GM12865 (cell line): Measurements from ENCODE around the gene CHAF1A.

Experiments
- DNase-seq: peaks from one replicate; pipeline ENCODE4 v3.0.0; 2010; ENCODE audit warnings: low read depth
- H3K4me3 ChIP-seq: 2 replicates; pipeline ENCODE4 v1.5.1; 2011; ENCODE audit warnings: mild to moderate bottlenecking, low read depth, low read length, control low read depth
- CTCF ChIP-seq: IDR thresholded peaks from 2 replicates; pipeline ENCODE4 v1.5.1; 2011; ENCODE audit warnings: low read length, control low read depth, low read depth, inconsistent platforms; ENCODE audit not compliant: insufficient read depth; ENCODE audit errors: missing control alignments

Gene CHAF1A

DNA sequence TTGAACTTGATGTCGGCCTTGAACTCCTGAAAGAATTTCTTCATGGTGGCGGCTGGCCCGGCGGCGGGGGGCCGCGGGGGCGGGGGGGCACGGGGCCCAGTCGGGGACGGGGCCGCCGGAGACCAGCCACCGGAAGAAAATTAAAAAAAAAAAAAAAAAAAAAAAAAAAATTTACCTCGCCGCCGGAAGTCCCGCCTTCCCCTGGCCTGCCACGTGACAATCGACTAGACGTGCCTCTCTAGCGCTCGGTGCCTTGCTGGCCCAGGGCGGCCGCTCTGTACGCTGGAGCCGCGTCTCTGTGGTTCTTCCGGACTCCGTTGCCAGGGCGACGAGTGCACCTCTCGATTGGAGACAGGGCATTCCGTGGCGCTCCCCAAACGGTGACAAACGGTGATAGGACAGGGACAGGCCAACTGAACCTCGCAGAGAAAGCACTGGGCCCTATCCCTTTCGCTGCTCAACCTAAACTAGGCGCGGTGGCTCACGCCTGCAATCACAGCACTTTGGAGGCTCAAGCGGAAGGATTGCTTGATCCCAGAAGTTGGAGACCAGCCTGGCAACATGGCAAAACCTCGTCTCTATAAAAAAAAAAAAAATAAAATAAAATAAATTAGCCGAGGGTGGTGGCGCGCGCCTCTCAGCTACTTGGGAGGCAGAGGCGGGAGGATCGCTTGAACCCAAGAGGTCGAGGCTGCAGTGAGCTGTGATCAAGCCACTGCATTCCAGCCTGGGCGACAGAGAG lies 55.4 kb downstream of the CHAF1A start, which contains the start of gene UBXN6:
Gene UBXN6 (minus strand): TSS at position 141 of the 742 bp plus-strand sequence. CDS start 97 bp downstream, at position 44.
- H3K4me3 ChIP-seq = peak within 1 kb of the TSS; percentile 72
- no peak for TF ChIP-seq CTCF
- peak; percentile 100 for DNase-seq

DNA sequence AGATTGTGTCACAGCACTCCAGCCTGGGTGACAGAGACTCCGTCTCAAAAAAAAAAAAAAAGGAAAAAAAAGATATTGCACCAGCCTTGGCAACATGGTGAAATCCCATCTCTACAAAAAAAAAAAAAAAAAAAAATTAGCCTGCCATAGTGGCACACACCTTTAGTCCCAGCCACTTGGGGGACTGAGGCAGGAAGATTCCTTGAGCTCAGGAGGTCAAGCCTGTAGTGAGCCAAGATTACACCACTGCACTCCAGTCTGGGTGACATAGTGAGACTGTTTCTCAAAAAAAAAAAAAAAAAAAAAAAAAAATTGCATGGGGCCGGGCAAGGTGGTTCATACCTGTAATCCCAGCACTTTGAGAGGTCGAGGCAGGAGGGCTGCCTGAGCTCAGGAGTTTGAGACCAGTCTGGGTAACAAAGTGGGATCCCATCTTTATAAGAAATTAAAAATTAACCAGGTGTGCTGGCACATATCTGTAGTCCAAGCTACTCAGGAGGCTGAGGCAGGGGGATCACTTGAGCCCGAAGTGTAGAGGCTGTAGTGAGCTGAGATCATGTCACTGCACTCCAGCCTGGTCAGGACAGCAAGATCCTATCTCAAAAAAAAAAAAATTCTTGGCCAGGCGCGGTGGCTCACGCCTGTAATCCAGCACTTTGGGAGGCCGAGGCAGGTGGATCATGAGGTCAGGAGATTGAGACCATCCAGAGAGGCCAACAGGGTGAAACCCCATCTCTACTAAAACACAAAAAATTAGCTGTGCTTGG lies 62.6 kb downstream of the CHAF1A start:
- no peak for DNase-seq
- H3K4me3 ChIP-seq = no peak overlapping the region
- TF ChIP-seq CTCF = no peak

- H3K4me3 ChIP-seq = no peak overlapping the region
- no peak for DNase-seq
- TF ChIP-seq CTCF = no peak
These were observed 65.4 kb downstream of the CHAF1A start for GRCh38 chr19:4467835-4468234.

- no peak for TF ChIP-seq CTCF
- H3K4me3 ChIP-seq = peak overlapping the region; percentile 86
- DNase-seq = peak; percentile 100
These were observed 69.1 kb downstream of the CHAF1A start for GRCh38 chr19:4471403-4472173.

DNA sequence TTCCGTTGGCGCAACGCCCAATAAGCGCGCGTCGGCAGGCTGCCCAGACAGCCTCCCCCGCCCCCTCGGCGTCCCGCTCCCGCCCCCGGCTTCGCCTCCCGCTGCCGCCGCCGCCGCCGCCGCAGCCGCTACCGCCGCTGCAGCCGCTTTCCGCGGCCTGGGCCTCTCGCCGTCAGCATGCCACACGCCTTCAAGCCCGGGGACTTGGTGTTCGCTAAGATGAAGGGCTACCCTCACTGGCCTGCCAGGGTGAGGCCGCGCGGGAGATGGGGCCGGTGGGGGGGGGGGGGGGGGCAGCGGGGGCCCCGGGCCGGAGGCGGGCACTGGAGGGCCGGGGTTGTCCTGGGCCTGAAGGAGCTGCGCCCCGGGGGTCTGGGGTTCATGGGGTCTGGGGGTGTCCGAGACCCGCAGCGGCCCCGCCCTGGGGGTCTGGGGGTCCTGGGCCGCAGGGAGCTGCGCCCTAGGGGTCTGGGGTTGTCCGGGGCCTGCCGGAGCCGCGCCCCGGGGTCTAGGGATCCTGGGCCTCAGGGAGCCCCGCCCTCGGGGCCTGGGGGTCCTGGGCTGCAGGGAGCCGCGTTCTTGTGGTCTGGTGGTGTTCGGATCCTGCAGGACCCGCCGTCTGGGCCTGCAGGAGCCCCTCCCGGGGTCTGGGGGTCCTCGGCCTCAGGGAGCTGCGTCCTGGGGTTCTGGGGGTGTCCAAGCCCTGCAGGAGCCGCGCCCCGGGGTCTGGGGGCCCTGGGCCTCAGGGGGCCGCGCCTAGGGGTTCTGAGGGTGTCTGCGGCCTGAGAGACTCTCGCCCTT lies 69.9 kb downstream of the CHAF1A start, which contains the start of gene HDGFL2:
Gene HDGFL2 (plus strand): TSS at position 124 of the 801 bp plus-strand sequence. CDS start 54 bp downstream, at position 178.
- H3K4me3 ChIP-seq = peak within 1 kb of the TSS; percentile 91
- no peak for DNase-seq
- no peak for TF ChIP-seq CTCF
